ENCODE measurements around the gene UPK3A.

DNA sequence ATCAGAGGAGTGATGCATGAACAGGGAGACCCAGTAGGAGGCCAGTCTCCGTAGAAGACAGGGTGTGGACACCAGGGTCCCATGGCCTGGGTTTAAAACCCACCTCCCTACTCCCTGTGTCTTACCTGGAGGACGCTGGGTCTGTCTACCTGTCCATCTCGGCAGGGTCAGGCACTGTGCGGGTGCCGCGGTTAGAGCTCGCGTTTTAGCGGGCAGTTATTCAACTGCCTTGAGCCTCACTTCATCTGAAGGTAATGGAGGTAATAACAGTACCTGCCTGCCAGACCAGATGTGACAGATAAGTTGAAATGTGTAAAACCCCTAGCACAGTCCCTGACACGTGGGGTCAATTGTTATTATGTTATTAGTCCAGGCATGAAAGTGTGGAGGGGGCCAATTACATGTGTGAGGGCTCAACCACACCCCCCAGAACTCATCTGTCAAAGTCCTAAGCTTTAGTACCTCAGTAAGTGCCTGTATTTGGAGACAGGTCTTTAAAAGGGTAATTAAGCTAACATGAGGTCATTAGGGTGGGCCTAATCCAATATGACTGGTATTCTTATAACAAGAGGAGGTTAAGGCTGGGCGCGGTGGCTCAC is 8.1 kb upstream of the UPK3A start:
- TF ChIP-seq POLR2A (IDR thresholded peaks at IDR 0.05; ENCODE audit: low read depth) (no peak), POLR2AphosphoS5 (IDR thresholded peaks at IDR 0.05) (no peak)
- TF ChIP-seq, protein P1, sequence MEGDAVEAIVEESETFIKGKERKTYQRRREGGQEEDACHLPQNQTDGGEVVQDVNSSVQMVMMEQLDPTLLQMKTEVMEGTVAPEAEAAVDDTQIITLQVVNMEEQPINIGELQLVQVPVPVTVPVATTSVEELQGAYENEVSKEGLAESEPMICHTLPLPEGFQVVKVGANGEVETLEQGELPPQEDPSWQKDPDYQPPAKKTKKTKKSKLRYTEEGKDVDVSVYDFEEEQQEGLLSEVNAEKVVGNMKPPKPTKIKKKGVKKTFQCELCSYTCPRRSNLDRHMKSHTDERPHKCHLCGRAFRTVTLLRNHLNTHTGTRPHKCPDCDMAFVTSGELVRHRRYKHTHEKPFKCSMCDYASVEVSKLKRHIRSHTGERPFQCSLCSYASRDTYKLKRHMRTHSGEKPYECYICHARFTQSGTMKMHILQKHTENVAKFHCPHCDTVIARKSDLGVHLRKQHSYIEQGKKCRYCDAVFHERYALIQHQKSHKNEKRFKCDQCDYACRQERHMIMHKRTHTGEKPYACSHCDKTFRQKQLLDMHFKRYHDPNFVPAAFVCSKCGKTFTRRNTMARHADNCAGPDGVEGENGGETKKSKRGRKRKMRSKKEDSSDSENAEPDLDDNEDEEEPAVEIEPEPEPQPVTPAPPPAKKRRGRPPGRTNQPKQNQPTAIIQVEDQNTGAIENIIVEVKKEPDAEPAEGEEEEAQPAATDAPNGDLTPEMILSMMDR (IDR thresholded peaks at IDR 0.05), result no peak
